Transverse colon (tissue), 4 donors: ENCODE results near the gene SLC51B.

Source experiments
- EP300 ChIP-seq: sonication (generic); formaldehyde crosslinking; IDR thresholded peaks from one replicate; pipeline ENCODE4 v1.6.1; 2017; ENCODE audit warnings: antibody characterized with exemption, low read depth
- POLR2A ChIP-seq: fragments of 450-650 bp; IDR thresholded peaks from one replicate; pipeline ENCODE4 v1.6.1; 2016; ENCODE audit warnings: antibody characterized with exemption, mild to moderate bottlenecking, moderate library complexity
- POLR2AphosphoS5 ChIP-seq, 3 donors: sonication (generic); formaldehyde crosslinking; IDR thresholded peaks; one replicate each; pipeline ENCODE4 v1.6.1; 2016; ENCODE audit warnings: antibody characterized with exemption in 3 of 3
- TF ChIP-seq, protein P1 (sequence below), 5 experiments: fragments of 200-600 bp in 3 of 5; fragments of 450-650 bp in 2 of 5; sonication (generic) in 3 of 5; IDR thresholded peaks; 1 replicate in 2 of 5; 2 replicates in 3 of 5; pipeline ENCODE4 v1.5.1; 2016 to 2017; ENCODE audit warnings: antibody characterized with exemption in 5 of 5, inconsistent platforms in 3 of 5, mild to moderate bottlenecking in 2 of 5, moderate library complexity in 1 of 5

DNA sequence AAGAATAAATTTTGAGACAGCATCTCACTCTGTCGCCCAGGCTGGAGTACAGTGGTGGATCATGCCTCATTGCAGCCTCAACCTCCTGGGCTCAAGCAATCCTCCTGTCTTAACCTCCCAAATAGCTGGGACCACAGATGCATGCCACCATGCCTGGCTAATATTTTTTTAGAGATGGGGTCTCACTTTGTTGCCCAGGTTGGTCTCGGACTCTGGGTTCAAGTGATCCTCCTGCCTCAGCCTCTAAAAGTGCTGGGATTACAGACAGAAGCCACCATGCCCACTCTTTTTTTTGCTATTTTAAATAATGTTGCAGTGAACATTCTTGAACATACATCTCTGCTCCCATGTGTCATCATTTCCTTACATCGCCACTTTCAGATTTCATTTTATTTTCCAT lies 6.8 kb upstream of the SLC51B start:
- TF ChIP-seq, protein P1, sequence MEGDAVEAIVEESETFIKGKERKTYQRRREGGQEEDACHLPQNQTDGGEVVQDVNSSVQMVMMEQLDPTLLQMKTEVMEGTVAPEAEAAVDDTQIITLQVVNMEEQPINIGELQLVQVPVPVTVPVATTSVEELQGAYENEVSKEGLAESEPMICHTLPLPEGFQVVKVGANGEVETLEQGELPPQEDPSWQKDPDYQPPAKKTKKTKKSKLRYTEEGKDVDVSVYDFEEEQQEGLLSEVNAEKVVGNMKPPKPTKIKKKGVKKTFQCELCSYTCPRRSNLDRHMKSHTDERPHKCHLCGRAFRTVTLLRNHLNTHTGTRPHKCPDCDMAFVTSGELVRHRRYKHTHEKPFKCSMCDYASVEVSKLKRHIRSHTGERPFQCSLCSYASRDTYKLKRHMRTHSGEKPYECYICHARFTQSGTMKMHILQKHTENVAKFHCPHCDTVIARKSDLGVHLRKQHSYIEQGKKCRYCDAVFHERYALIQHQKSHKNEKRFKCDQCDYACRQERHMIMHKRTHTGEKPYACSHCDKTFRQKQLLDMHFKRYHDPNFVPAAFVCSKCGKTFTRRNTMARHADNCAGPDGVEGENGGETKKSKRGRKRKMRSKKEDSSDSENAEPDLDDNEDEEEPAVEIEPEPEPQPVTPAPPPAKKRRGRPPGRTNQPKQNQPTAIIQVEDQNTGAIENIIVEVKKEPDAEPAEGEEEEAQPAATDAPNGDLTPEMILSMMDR (IDR thresholded peaks at IDR 0.05), result no peak
- TF ChIP-seq POLR2A (no peak), EP300 (no peak), POLR2AphosphoS5 (IDR thresholded peaks at IDR 0.05) (no peak)
